Measurements from ENCODE around the gene APC2. TPM values are rescaled to one million over a fixed set of nuclear protein-coding genes. Genes with fewer than 3 reads are reported as not detected.
A peak's percentile ranks its signal among the peaks of the same experiment; 100 is the strongest.

Gene APC2
- total RNA-seq, 1 donor from 2014 or later: 43.0 TPM

DNA sequence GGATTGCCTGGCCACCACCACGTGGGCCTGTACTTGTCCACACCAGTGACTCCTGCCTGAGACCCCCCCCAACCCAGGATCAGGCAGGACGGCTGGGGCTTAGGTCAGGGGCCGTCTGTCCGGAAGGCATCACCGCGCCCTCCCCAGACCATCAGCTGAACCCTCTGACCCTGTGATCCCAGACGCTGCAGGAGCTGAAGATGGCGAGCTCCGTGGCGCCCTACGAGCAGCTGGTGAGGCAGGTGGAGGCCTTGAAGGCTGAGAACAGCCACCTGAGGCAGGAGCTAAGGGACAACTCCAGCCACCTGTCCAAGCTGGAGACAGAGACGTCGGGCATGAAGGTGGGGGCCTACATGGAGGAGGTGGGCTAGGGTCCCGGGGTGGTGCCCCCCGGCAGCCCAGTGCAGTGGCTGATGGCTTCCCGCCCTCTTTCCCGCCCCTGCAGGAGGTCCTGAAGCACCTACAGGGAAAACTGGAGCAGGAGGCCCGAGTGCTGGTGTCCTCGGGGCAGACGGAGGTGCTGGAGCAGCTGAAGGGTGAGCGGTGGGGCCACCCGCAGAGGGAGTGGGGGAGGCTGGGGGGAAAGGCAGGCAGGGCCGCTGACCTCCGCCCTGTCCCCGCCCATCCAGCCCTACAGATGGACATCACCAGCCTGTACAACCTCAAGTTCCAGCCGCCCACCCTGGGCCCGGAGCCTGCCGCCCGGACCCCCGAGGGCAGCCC, 3.0 kb downstream of the APC2 start:
- Mint-ChIP-seq H3K27ac (ENCODE audit: unreplicated experiment) (no peak overlapping the region), H3K4me3 (no peak overlapping the region), H3K36me3 (ENCODE audit: low read depth) (peaks cover 3% of the 10 kb centered on the region), H3K9me3 (no peaks in the 10 kb centered on the region), H3K27me3 (ENCODE audit: low read depth) (peaks cover 48% of the 10 kb centered on the region), H3K4me1 (peaks cover 27% of the 10 kb centered on the region)
- no peak for DNase-seq (ENCODE audit: low read depth, low spot score)
- no peak for TF ChIP-seq CTCF (conservative IDR thresholded peaks at IDR 0.05)

- Mint-ChIP-seq H3K4me3 (peak overlapping the region; percentile 27), H3K9me3 (no peaks in the 10 kb centered on the region), H3K36me3 (ENCODE audit: low read depth) (peaks cover 3% of the 10 kb centered on the region), H3K27me3 (ENCODE audit: low read depth) (peaks cover 44% of the 10 kb centered on the region), H3K27ac (ENCODE audit: unreplicated experiment) (no peak overlapping the region), H3K4me1 (peaks cover 27% of the 10 kb centered on the region)
- TF ChIP-seq CTCF (conservative IDR thresholded peaks at IDR 0.05): no peak
- DNase-seq (ENCODE audit: low read depth, low spot score): no peak
Observed at GRCh38 chr19:1453525-1454364, 3.8 kb downstream of the APC2 start.

DNA sequence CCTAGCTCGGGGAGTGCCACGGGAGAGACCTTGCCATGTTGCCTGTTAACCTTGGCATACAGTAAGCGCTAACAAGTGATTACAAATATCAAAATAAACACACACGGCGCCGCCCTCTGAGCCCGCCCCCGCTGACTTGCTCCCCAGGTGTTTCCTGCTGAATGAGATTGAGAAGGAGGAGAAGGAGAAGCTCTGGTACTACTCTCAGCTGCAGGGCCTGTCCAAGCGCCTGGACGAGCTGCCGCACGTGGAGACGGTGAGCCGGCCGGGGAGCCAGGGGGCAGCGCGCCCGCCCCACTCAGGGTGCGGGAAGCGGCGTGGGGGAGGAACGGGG, 5.0 kb downstream of the APC2 start:
- Mint-ChIP-seq H3K27me3 (ENCODE audit: low read depth) (peaks cover 39% of the 10 kb centered on the region), H3K4me3 (no peak overlapping the region), H3K27ac (ENCODE audit: unreplicated experiment) (no peak overlapping the region), H3K4me1 (peaks cover 20% of the 10 kb centered on the region), H3K9me3 (no peaks in the 10 kb centered on the region), H3K36me3 (ENCODE audit: low read depth) (peaks cover 3% of the 10 kb centered on the region)
- DNase-seq (ENCODE audit: low read depth, low spot score): no peak
- no peak for TF ChIP-seq CTCF (conservative IDR thresholded peaks at IDR 0.05)

DNA sequence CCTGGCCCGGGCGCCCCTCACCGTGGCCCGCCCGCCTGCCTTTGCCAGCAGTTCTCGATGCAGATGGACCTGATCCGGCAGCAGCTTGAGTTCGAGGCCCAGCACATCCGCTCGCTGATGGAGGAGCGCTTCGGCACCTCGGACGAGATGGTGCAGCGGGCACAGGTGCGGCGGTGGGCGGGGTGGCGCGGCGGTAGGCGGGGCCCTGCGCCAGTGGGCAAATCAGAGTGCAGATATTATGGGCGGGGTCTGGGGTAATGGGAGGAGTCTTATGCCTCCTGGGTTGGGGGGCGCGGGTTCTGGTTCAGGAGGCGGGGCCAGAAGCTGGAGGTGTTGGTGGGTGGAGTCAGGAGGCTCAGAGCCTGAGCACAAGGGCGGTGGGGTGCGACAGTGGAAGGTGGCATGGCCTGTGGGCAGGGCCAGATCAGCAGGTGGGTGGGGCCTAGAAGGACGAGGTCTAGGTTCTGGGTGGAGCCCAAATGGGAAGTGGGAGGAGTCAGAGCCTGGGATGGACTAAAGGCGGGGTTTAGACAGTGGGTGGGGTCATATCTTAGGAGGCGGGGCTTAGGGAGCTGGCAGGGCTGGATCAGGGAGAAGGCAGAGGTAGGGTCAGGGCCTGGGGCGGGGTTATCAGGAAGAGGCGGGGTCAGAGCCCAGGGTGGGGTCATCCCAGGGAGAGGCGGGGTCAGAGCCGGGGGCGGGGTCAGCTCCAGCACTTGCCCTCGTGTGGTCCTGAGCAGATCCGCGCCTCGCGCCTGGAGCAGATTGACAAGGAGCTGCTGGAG, 5.6 kb downstream of the APC2 start:
- no peaks in the 10 kb centered on the region for H3K9me3 Mint-ChIP-seq
- peaks cover 36% of the 10 kb centered on the region for H3K27me3 Mint-ChIP-seq (ENCODE audit: low read depth)
- DNase-seq (ENCODE audit: low read depth, low spot score): no peak
- TF ChIP-seq CTCF (conservative IDR thresholded peaks at IDR 0.05): no peak
- H3K36me3 Mint-ChIP-seq (ENCODE audit: low read depth): peaks cover 3% of the 10 kb centered on the region
- no peak overlapping the region for H3K27ac Mint-ChIP-seq (ENCODE audit: unreplicated experiment)
- peak overlapping the region; percentile 71 for H3K4me3 Mint-ChIP-seq
- H3K4me1 Mint-ChIP-seq: peaks cover 18% of the 10 kb centered on the region

- H3K36me3 Mint-ChIP-seq (ENCODE audit: low read depth): peaks cover 3% of the 10 kb centered on the region
- H3K9me3 Mint-ChIP-seq: no peaks in the 10 kb centered on the region
- H3K4me3 Mint-ChIP-seq: no peak overlapping the region
- no peak for TF ChIP-seq CTCF (conservative IDR thresholded peaks at IDR 0.05)
- no peak for DNase-seq (ENCODE audit: low read depth, low spot score)
- no peak overlapping the region for H3K27ac Mint-ChIP-seq (ENCODE audit: unreplicated experiment)
- H3K4me1 Mint-ChIP-seq: peaks cover 11% of the 10 kb centered on the region
- H3K27me3 Mint-ChIP-seq (ENCODE audit: low read depth): peaks cover 28% of the 10 kb centered on the region
Observed at GRCh38 chr19:1456121-1456900, 6.4 kb downstream of the APC2 start.

Measured in neural crest cell (in vitro differentiated cells).